ENCODE data around the gene ETV2.

- TF ChIP-seq, protein P1, sequence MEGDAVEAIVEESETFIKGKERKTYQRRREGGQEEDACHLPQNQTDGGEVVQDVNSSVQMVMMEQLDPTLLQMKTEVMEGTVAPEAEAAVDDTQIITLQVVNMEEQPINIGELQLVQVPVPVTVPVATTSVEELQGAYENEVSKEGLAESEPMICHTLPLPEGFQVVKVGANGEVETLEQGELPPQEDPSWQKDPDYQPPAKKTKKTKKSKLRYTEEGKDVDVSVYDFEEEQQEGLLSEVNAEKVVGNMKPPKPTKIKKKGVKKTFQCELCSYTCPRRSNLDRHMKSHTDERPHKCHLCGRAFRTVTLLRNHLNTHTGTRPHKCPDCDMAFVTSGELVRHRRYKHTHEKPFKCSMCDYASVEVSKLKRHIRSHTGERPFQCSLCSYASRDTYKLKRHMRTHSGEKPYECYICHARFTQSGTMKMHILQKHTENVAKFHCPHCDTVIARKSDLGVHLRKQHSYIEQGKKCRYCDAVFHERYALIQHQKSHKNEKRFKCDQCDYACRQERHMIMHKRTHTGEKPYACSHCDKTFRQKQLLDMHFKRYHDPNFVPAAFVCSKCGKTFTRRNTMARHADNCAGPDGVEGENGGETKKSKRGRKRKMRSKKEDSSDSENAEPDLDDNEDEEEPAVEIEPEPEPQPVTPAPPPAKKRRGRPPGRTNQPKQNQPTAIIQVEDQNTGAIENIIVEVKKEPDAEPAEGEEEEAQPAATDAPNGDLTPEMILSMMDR (IDR thresholded peaks at IDR 0.05; ENCODE audit: poor library complexity, severe bottlenecking) = no peak
- TF ChIP-seq EZH2 (IDR thresholded peaks at IDR 0.05; ENCODE audit: borderline replicate concordance, insufficient read depth, low read length, poor library complexity, severe bottlenecking) (no peak), TAF1 (IDR thresholded peaks at IDR 0.05; ENCODE audit: low read depth) (no peak), REST (IDR thresholded peaks at IDR 0.05; ENCODE audit: borderline replicate concordance) (no peak)
Observed at GRCh38 chr19:35620001-35620400, 21.5 kb upstream of the ETV2 start.
